ENCODE data around the gene H3-3A.

DNA sequence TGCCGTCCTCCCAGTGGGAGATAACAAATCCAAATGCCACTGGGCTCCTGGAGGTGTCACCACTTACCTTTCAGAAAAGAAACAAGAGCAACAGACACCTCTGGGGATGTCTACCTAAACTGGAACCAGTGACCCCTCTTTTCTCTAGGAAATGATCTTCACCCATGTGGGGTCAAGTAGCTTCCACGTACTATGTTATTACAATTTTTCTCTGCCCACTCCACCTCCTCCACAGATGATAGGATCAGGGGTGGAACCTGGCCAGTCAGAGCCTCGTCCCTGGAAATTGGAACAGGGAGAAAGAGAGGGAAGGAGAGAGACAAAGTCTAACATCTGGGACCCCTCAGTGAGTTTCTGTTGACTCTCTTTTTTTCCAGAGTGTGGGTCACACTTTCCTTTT, 50.1 kb downstream of the H3-3A start:
- TF ChIP-seq POLR2A (IDR thresholded peaks at IDR 0.05) (no peak), POLR2AphosphoS5 (IDR thresholded peaks at IDR 0.05) (no peak)
- TF ChIP-seq, protein P1, sequence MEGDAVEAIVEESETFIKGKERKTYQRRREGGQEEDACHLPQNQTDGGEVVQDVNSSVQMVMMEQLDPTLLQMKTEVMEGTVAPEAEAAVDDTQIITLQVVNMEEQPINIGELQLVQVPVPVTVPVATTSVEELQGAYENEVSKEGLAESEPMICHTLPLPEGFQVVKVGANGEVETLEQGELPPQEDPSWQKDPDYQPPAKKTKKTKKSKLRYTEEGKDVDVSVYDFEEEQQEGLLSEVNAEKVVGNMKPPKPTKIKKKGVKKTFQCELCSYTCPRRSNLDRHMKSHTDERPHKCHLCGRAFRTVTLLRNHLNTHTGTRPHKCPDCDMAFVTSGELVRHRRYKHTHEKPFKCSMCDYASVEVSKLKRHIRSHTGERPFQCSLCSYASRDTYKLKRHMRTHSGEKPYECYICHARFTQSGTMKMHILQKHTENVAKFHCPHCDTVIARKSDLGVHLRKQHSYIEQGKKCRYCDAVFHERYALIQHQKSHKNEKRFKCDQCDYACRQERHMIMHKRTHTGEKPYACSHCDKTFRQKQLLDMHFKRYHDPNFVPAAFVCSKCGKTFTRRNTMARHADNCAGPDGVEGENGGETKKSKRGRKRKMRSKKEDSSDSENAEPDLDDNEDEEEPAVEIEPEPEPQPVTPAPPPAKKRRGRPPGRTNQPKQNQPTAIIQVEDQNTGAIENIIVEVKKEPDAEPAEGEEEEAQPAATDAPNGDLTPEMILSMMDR (IDR thresholded peaks at IDR 0.05 in 8 of 11, conservative IDR thresholded peaks at IDR 0.05 in 3 of 11): no peak

Data from spleen (tissue), 7 donors.